NCI-H2107 treated with DMSO at 0.1 percent for 48 hours (cell line): Measurements from ENCODE around the gene OSTN.

Source experiments
- DNase-seq: peaks from one replicate; lab custom pipeline; 2025; ENCODE audit not compliant: unreplicated experiment; lab: John Stamatoyannopoulos, UW

Gene OSTN

GRCh38 chr3:191306428-191306827 lies 107.4 kb downstream of the OSTN start:
- no peak for DNase-seq

- DNase-seq = no peak
Observed at GRCh38 chr3:191307341-191307740, 108.3 kb downstream of the OSTN start.

GRCh38 chr3:191313296-191313695 lies 114.3 kb downstream of the OSTN start:
- no peak for DNase-seq

GRCh38 chr3:191314109-191314728 lies 115.2 kb downstream of the OSTN start:
- no peak for DNase-seq
